Stimulated activated CD4-positive, alpha-beta T cell treated with anti-CD3 and anti-CD28 coated beads, Interleukin-2, amount 100 ng/mL, for 24 hours (primary cell): ENCODE data around the gene NADK2.

Experiments used
- DNase-seq, 2 donors: peaks; one replicate each; pipeline ENCODE4 v3.0.0-alpha.2; 2020

Gene NADK2

GRCh38 chr5:36158144-36158543, 83.6 kb downstream of the NADK2 start:
- no peak for DNase-seq

DNA sequence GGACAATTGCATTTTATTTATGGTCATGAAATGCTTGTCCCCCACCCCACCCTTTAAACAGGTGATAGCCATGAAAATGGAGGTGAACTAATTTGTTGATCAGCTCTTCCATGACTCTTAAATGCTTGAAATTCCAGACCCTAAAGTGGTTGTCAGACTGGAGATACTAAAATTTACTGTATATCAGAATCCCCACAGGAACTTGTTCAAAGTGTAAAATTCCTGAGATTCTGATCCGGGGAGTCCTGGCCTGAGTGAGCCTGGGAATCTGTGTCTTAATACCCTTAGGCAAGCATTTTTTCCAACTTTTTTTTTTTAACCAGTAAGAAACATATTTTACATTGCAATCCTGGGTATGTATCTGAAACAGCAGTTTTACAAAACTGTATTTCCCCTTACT, 85.1 kb downstream of the NADK2 start:
- DNase-seq, result no peak

DNA sequence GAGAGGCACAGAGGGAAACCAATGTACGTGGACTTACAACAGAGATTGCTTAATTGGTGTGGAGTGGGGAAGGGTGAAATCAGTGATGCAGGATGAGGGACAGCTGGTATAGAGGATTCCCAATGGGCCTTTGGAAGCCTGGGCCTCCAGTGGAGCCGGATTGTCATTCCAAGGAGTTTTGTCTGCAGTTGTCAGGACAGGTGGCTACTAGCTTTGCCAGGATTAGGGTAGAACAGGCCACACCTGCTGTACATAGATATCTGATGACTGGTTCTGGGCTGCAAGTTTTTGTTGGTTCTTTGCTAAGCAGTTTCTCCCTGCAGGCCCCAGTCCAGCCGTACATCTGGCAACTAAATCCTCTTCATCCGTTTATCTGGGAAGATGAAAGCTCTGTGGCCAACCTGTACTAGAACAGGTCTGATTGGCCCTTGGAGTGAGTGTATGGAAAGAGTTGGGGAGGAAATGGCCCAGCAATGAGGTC, 85.6 kb downstream of the NADK2 start:
- no peak for DNase-seq

- DNase-seq, result no peak
Observed at GRCh38 chr5:36155291-36155690, 86.4 kb downstream of the NADK2 start.

DNA sequence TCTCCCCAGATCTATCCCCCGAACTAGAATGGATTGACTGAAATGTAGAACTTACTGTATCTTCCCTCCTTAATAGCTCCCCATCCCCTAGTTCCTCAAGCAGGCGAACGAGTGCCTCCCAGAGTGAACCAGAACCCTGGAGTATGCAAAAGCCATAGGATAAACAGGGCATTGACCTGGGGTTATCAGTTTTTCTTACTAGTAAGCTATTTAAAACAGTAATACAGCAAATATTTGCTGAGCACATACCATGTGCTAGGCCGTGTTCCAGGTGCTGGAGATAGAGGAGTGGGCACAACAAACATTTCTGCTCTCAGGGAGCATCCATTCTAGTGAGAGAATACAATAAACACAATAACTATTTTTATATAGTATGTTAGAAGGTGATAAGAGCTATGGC, 88.0 kb downstream of the NADK2 start:
- DNase-seq, result no peak

DNA sequence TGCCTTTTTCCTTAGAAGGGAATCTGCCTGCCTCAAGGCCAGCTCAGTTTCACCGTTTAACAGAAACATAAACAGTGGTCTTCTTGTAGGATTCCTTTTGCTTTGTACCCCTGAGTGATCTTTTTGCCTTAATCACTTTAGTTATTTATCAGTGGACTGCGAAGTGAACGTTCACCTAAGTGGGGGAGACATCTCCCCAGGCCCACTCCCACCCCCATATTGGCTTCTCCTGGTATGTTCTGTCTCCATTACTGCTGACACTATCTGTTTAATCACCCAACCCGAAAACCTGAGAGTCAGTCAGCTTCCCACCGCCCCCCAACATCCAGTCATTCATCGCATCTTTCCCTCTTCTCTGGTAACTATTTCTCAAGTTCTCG, 88.4 kb downstream of the NADK2 start:
- DNase-seq, result no peak

GRCh38 chr5:36152324-36153297, 89.1 kb downstream of the NADK2 start:
- no peak for DNase-seq

GRCh38 chr5:36151434-36152323, 90.0 kb downstream of the NADK2 start, which contains the start of the genes LMBRD2 and SKP2:
LMBRD2 (minus strand) TSS chr5:36151887; CDS start chr5:36143349, 8,538 bp downstream.
SKP2 (plus strand) TSS chr5:36152111; CDS start chr5:36152263, 152 bp downstream.
- DNase-seq, result peak; percentile 97 to 99

DNA sequence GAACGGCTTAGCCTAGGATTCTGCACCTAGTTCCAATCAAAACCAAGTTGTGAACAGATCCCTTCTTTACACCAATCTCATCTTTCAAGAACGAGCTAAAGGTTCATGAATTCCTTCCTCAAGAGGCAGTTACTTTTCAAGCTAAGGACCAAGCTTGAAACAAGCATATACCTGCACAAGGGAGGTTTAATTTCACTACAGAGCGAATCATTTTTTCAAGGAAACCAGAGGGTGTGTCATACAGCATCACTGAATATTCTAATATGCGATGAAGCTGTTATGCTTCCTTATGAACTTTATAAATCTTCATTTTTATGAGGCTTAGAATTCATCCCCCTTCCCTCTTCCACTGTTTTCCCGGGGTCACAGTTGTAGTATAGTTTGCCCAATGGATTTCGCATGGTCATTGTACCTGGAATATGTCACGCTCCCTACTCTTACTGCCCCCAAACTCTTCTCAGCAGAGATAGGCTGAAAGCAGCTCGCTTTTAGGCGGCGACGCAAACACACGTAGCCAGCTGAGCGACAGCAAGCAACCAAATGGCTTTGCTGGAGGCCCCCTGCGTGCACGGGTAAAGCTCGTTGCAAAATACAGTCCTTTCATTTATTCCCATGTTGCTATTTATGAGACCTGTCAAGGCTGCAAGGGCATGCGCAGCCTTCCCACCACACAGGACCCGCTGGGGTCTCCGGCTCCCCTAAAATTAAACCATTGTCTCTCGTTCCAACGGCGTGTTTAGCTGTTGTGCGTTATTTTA, 90.9 kb downstream of the NADK2 start:
- DNase-seq, result peak; percentile 48 to 60

DNA sequence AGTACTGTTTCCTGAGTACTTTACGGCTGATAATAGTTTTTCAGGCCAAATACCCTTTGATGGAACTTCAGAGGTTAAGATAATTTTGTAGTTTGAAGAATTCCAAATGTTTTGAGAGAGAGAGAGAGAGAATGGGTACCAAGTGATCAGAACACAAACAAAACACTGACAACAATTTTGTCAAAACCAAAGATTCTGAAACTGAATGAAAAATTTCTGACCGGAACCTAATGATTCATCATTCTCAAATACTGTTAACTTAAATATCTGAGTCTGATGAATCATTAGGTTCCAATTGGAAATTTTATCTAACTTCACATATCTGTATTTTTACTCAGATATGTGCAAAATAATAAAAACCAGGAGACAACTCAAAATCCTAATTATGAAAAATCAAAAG, 94.0 kb downstream of the NADK2 start:
- no peak for DNase-seq

DNA sequence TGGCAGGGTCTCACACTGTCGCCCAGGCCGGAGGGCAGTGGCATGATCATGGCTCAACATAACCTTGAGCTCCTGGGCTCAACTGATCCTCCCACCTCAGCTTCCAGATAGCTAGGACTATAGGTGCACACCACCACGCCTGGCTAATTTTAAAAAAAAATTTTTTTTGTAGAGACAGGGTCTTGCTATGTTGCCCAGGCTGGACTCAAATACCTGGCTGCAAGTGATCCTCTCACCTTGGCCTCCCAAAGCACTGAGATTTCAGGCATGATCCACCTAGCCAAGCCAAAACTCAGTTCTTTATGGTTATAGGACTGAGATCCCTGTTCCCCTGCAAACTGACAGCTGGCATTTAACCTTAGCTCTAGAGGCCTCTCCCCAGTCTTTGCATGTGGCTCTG, 95.3 kb downstream of the NADK2 start:
- no peak for DNase-seq

GRCh38 chr5:36145311-36145710, 96.4 kb downstream of the NADK2 start:
- DNase-seq, result no peak
